ENCODE data around the gene KIAA0586. TPM values are rescaled to one million over a fixed set of nuclear protein-coding genes. Genes with fewer than 3 reads are reported as not detected.
"Not testable (repeated sequence)": the region's sequence is repeated elsewhere in the genome, so short reads cannot be mapped to it uniquely, and the experiment has no call there.

Gene KIAA0586
- polyA plus RNA-seq (2013, experiment 1 of 2; ENCODE audit: insufficient read length): 11.8 TPM
- polyA plus RNA-seq (2013, experiment 2 of 2; ENCODE audit: insufficient read length): 11.2 TPM

GRCh38 chr14:58427281-58428117 is at the start of gene KIAA0586, which contains the start of gene TIMM9:
Gene KIAA0586 (plus strand): TSS chr14:58427719. CDS start chr14:58428265, 546 bp downstream.
Gene TIMM9 (minus strand): TSS chr14:58427531. CDS start chr14:58411945, 15,586 bp downstream.
- DNase-seq: peak; percentile 99

- no peak for DNase-seq
These were observed 36.7 kb upstream of the KIAA0586 start for GRCh38 chr14:58390830-58391229.

- DNase-seq: no peak
These were observed 32.0 kb upstream of the KIAA0586 start for GRCh38 chr14:58395562-58395811.

GRCh38 chr14:58395812-58396788 is 31.4 kb upstream of the KIAA0586 start, which contains the start of gene TOMM20L:
Gene TOMM20L (plus strand): TSS chr14:58395930. CDS start chr14:58395958, 28 bp downstream.
- DNase-seq: peak; percentile 72

GRCh38 chr14:58397156-58397555 is 30.4 kb upstream of the KIAA0586 start:
- DNase-seq: no peak

- DNase-seq: no peak
These were observed 29.0 kb upstream of the KIAA0586 start for GRCh38 chr14:58398495-58398894.

GRCh38 chr14:58398895-58399294 is 28.6 kb upstream of the KIAA0586 start:
- no peak for DNase-seq

- DNase-seq: no peak
These were observed 25.9 kb upstream of the KIAA0586 start for GRCh38 chr14:58401587-58401986.

GRCh38 chr14:58408681-58409215 is 18.8 kb upstream of the KIAA0586 start:
- no peak for DNase-seq

GRCh38 chr14:58414845-58415244 is 12.7 kb upstream of the KIAA0586 start:
- no peak for DNase-seq

GRCh38 chr14:58415636-58416547 is 11.6 kb upstream of the KIAA0586 start:
- DNase-seq: no peak

- not testable (repeated sequence) for DNase-seq
These were observed 10.6 kb upstream of the KIAA0586 start for GRCh38 chr14:58416934-58417333.

GRCh38 chr14:58426670-58427280 is 744 bp upstream of the KIAA0586 start:
- peak; percentile 76 for DNase-seq

GRCh38 chr14:58428118-58428683 is 682 bp downstream of the KIAA0586 start:
- peak; percentile 44 for DNase-seq

GRCh38 chr14:58430156-58430555 is 2.6 kb downstream of the KIAA0586 start:
- peak; percentile 5 for DNase-seq

GRCh38 chr14:58439476-58439875 is 12.0 kb downstream of the KIAA0586 start:
- no peak for DNase-seq

- DNase-seq: no peak
These were observed 17.1 kb downstream of the KIAA0586 start for GRCh38 chr14:58444627-58445026.

- DNase-seq: no peak
These were observed 28.2 kb downstream of the KIAA0586 start for GRCh38 chr14:58455593-58456265.

GRCh38 chr14:58460772-58461171 is 33.3 kb downstream of the KIAA0586 start:
- DNase-seq: no peak

- no peak for DNase-seq
These were observed 35.6 kb downstream of the KIAA0586 start for GRCh38 chr14:58463147-58463546.

Measured in fibroblast of skin of abdomen (primary cell).